Posterior vena cava (tissue), 2 donors: ENCODE results near the gene TTC28. TPM values are rescaled to one million over a fixed set of nuclear protein-coding genes. Genes with fewer than 3 reads are reported as not detected.
"Not testable (repeated sequence)": the region's sequence is repeated elsewhere in the genome, so short reads cannot be mapped to it uniquely, and the experiment has no call there.

Experiments
- DNase-seq: peaks from one replicate; pipeline ENCODE4 v3.0.0-alpha.2; 2020; ENCODE audit warnings: low spot score
- intact Hi-C, 2 donors: fragments of 100-400 bp; cut with DNase I; formaldehyde crosslinking; loops; one replicate each; pipeline versions ENCODE4 v1.14.1 to v1.14.2; 2022 to 2023
- total RNA-seq, 2 donors: library from RNA; stranded (reverse); fragmentation: NEBNext Ultra II Directional; extraction: Animal tissue kit (Norgen Biotek cat#: 25700); gene quantifications; one replicate each; pipeline ENCODE4 v1.2.1, GENCODE V29; 2021
- donor health status: DM: yes; HTN: yes; CAD: no.
- donor health status: DM: yes; HTN: yes; CAD: no.

The TTC28 gene
- total RNA-seq, 2 donors from 2014 or later = 36.6 to 51.2 TPM

- intact Hi-C loops = no loop called here
- peak; percentile 88 for DNase-seq
Observed at GRCh38 chr22:28116219-28116673, 563.4 kb downstream of the TTC28 start.

GRCh38 chr22:28115426-28115825, 564.2 kb downstream of the TTC28 start:
- DNase-seq = no peak
- intact Hi-C loops = no loop called here

- intact Hi-C loops = no loop called here
- no peak for DNase-seq
Observed at GRCh38 chr22:28112548-28113043, 567.0 kb downstream of the TTC28 start.

GRCh38 chr22:28112190-28112544, 567.5 kb downstream of the TTC28 start:
- intact Hi-C loops = no loop called here
- DNase-seq = no peak

GRCh38 chr22:28111501-28112189, 568.0 kb downstream of the TTC28 start:
- intact Hi-C loops = no loop called here
- DNase-seq = no peak

- DNase-seq = no peak
- intact Hi-C loops = no loop called here
Observed at GRCh38 chr22:28108851-28109250, 570.8 kb downstream of the TTC28 start.

GRCh38 chr22:28106617-28107016, 573.0 kb downstream of the TTC28 start:
- DNase-seq = no peak

GRCh38 chr22:28105988-28106387, 573.7 kb downstream of the TTC28 start:
- intact Hi-C loops = no loop called here
- DNase-seq = no peak

More at GRCh38 chr22:28106617-28107016, 573.0 kb downstream of the TTC28 start:
- intact Hi-C loops = no loop called here

GRCh38 chr22:28105413-28105812, 574.2 kb downstream of the TTC28 start:
- intact Hi-C loops = no loop called here
- peak; percentile 79 for DNase-seq

- DNase-seq = no peak
- intact Hi-C loops = no loop called here
Observed at GRCh38 chr22:28103596-28103995, 576.0 kb downstream of the TTC28 start.

GRCh38 chr22:28102151-28102812, 577.4 kb downstream of the TTC28 start:
- intact Hi-C loops = no loop called here
- no peak for DNase-seq

- DNase-seq = no peak
- intact Hi-C loops = no loop called here
Observed at GRCh38 chr22:28097627-28098026, 582.0 kb downstream of the TTC28 start.

- DNase-seq = no peak
- intact Hi-C loops = no loop called here
Observed at GRCh38 chr22:28096161-28096560, 583.5 kb downstream of the TTC28 start.

GRCh38 chr22:28095316-28096095, 584.1 kb downstream of the TTC28 start:
- intact Hi-C loops = no loop called here
- no peak for DNase-seq

- intact Hi-C loops = no loop called here
- no peak for DNase-seq
Observed at GRCh38 chr22:28094771-28095170, 584.9 kb downstream of the TTC28 start.

- intact Hi-C loops = no loop called here
- no peak for DNase-seq
Observed at GRCh38 chr22:28093711-28094110, 585.9 kb downstream of the TTC28 start.

- no peak for DNase-seq
- intact Hi-C loops = no loop called here
Observed at GRCh38 chr22:28091486-28091885, 588.2 kb downstream of the TTC28 start.

- DNase-seq, intact Hi-C loops: not testable (repeated sequence)
Observed at GRCh38 chr22:28089541-28089940, 590.1 kb downstream of the TTC28 start.

GRCh38 chr22:28077166-28077565, 602.5 kb downstream of the TTC28 start:
- intact Hi-C loops = no loop called here

GRCh38 chr22:28075358-28075981, 604.2 kb downstream of the TTC28 start:
- DNase-seq = no peak
- intact Hi-C loops = no loop called here

More at GRCh38 chr22:28077166-28077565, 602.5 kb downstream of the TTC28 start:
- DNase-seq = no peak
